Thyroid gland (tissue), 4 donors: ENCODE results near the gene MYADM. TPM values are rescaled to one million over a fixed set of nuclear protein-coding genes. Genes with fewer than 3 reads are reported as not detected.

Experiments used
- DNase-seq, 2 donors: peaks; one replicate each; pipeline ENCODE4 v3.0.0-alpha.2; 2019
- H3K27ac ChIP-seq, 3 donors: fragments of 200-600 bp; sonication (generic); 1 replicate in 2 of 3; 2 replicates in 1 of 3; pipeline ENCODE4 v1.5.1; 2016 to 2019; ENCODE audit warnings: mild to moderate bottlenecking in 1 of 3, moderate library complexity in 1 of 3
- H3K27me3 ChIP-seq: fragments of 200-600 bp; sonication (generic); one replicate; pipeline ENCODE4 v1.5.1; 2019
- H3K36me3 ChIP-seq, 2 donors: fragments of 200-600 bp; sonication (generic); one replicate each; pipeline ENCODE4 v1.5.1; 2016 to 2019
- H3K4me1 ChIP-seq, 2 donors: fragments of 200-600 bp; sonication (generic); one replicate each; pipeline ENCODE4 v1.5.1; 2017 to 2019
- H3K4me3 ChIP-seq, 3 donors: fragments of 200-600 bp; sonication (generic); replicated peaks in 1 of 3; 1 replicate in 2 of 3; 2 replicates in 1 of 3; pipeline ENCODE4 v1.5.1; 2016; ENCODE audit warnings: mild to moderate bottlenecking in 1 of 3
- H3K9me3 ChIP-seq: fragments of 200-600 bp; sonication (generic); one replicate; pipeline ENCODE4 v1.5.1; 2017
- POLR2A ChIP-seq, 2 donors: fragments of 450-650 bp; IDR thresholded peaks; one replicate each; pipeline ENCODE4 v1.6.1; 2017; ENCODE audit warnings: antibody characterized with exemption in 2 of 2, mild to moderate bottlenecking in 2 of 2, moderate library complexity in 1 of 2
- WGBS, 2 donors: methylation state at CpG; one replicate each; pipeline ENCODE4 v1.1.5; 2017; 5-methylcytosine and 5-hydroxymethylcytosine counted together
- intact Hi-C: fragments of 100-400 bp; cut with DNase I; formaldehyde crosslinking; loops from one replicate; pipeline ENCODE4 v1.15.1; 2023
- total RNA-seq, 4 donors: library from RNA; depleted of rRNA; stranded (reverse); fragments of >200 nt; gene quantifications; one replicate each; pipeline ENCODE4 v1.2.3, GENCODE V29; 2016
- TF ChIP-seq, protein P1 (sequence below), 6 experiments: fragments of 200-600 bp in 3 of 6; fragments of 450-650 bp in 3 of 6; sonication (generic) in 3 of 6; IDR thresholded peaks; one replicate each; pipeline ENCODE4 v1.5.1; 2016 to 2019; ENCODE audit warnings: antibody characterized with exemption in 6 of 6, mild to moderate bottlenecking in 2 of 6, inconsistent platforms in 1 of 6, moderate library complexity in 1 of 6

The MYADM gene
- total RNA-seq, 4 donors from 2014 or later = 16.4 to 37.8 (median 21.8) TPM

DNA sequence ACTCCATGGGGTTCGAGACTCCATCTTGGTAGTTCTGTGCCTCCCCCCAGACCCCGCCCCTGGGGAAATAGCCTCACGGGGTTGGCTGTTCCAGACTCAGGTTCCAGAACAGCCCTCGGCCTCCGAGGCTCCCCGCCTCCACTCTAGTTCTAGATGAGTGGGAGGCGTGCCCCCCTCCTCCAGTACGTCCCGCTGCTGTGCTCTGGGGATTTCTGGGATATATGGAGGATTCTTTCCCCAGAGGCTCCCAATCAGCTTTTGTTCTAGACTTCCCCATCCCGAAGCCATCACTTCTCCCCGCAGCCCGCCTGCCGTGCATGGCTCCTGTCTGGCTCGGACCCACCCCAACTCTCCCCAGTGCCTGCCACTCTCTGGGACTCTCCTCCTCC is 39.5 kb downstream of the MYADM start:
- Histone ChIP-seq H3K27me3 (peaks cover 25% of the 10 kb centered on the region), H3K4me3 (no peak overlapping the region), H3K9me3 (no peaks in the 10 kb centered on the region), H3K36me3 (no peaks in the 10 kb centered on the region), H3K4me1 (no peaks in the 10 kb centered on the region), H3K27ac (no peak overlapping the region)
- DNase-seq = no peak
- 33 to 37% methylated on average over 9 to 14 of the region's 14 CpGs for WGBS, 2 donors
- TF ChIP-seq, protein P1, sequence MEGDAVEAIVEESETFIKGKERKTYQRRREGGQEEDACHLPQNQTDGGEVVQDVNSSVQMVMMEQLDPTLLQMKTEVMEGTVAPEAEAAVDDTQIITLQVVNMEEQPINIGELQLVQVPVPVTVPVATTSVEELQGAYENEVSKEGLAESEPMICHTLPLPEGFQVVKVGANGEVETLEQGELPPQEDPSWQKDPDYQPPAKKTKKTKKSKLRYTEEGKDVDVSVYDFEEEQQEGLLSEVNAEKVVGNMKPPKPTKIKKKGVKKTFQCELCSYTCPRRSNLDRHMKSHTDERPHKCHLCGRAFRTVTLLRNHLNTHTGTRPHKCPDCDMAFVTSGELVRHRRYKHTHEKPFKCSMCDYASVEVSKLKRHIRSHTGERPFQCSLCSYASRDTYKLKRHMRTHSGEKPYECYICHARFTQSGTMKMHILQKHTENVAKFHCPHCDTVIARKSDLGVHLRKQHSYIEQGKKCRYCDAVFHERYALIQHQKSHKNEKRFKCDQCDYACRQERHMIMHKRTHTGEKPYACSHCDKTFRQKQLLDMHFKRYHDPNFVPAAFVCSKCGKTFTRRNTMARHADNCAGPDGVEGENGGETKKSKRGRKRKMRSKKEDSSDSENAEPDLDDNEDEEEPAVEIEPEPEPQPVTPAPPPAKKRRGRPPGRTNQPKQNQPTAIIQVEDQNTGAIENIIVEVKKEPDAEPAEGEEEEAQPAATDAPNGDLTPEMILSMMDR (IDR thresholded peaks at IDR 0.05) = no peak
- TF ChIP-seq POLR2A (IDR thresholded peaks at IDR 0.05) = no peak
- intact Hi-C loops = no loop called here

- Histone ChIP-seq H3K4me3 (no peak overlapping the region), H3K36me3 (no peaks in the 10 kb centered on the region), H3K9me3 (no peaks in the 10 kb centered on the region), H3K27ac (no peak overlapping the region), H3K27me3 (peaks cover 25% of the 10 kb centered on the region), H3K4me1 (no peaks in the 10 kb centered on the region)
- 16 to 18% methylated on average over 16 to 17 of the region's 17 CpGs for WGBS, 2 donors
- TF ChIP-seq, protein P1 (IDR thresholded peaks at IDR 0.05) = no peak
- TF ChIP-seq POLR2A (IDR thresholded peaks at IDR 0.05) = no peak
- intact Hi-C loops = no loop called here
- DNase-seq = no peak
Measured at GRCh38 chr19:53907690-53908089, 40.0 kb downstream of the MYADM start.

DNA sequence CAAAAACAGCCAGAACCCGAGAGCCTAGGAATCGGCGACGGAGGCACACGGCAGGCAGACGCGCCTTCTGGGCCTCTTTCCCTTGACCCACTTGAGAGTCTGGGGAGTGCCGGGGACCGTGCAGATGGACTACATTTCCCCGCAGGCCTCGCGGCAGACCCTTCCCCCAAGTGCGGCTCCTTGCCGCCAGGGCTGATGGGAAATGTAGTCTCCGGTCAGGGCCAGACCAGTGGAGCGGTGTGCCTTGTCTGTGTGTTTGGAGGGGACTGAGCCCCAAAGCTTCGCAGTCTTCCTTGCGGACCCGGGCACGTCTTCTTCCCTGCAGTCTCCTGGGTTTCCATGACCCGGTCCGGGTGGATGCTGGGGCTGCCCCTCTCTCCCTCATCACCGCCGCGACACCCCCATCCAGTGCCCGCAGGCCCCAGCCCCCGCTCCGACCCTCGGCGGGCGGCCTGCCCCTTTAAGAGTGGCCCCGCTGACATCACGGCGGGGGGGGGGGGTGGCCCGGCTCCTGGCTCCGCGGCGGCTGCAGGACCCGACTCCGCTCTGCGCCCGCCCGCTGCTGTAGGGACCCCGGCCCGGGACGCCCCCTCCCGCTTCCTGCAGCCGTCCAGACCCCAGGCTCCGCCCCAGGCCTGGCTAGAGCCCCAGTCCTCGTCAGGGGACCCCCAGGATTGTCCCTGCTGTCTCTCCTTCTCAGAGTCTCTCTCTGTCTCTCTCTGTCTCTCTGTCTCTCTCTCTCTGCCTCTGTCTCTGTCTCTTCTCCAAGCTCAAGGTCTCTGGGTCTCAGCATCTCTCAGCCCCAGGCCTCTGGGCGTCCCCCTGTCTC is 40.6 kb downstream of the MYADM start:
- no peaks in the 10 kb centered on the region for H3K9me3 ChIP-seq
- no peaks in the 10 kb centered on the region for H3K36me3 ChIP-seq
- no peak for TF ChIP-seq POLR2A (IDR thresholded peaks at IDR 0.05)
- TF ChIP-seq, protein P1 (IDR thresholded peaks at IDR 0.05) = no peak
- H3K4me1 ChIP-seq = no peaks in the 10 kb centered on the region
- no peak overlapping the region for H3K4me3 ChIP-seq
- DNase-seq = peak in 1 of 2 donors; percentile 2
- H3K27ac ChIP-seq = no peak overlapping the region
- intact Hi-C loops = no loop called here
- WGBS, 2 donors = 0 to 3% methylated on average over 6 to 38 of the region's 51 CpGs
- peaks cover 25% of the 10 kb centered on the region for H3K27me3 ChIP-seq

- no peaks in the 10 kb centered on the region for H3K36me3 ChIP-seq
- intact Hi-C loops = no loop called here
- no peak for DNase-seq
- TF ChIP-seq POLR2A (IDR thresholded peaks at IDR 0.05) = no peak
- TF ChIP-seq, protein P1 (IDR thresholded peaks at IDR 0.05) = no peak
- H3K4me3 ChIP-seq = no peak within 1 kb of the TSS
- H3K27me3 ChIP-seq = peaks cover 25% of the 10 kb centered on the region
- no peaks in the 10 kb centered on the region for H3K4me1 ChIP-seq
- H3K9me3 ChIP-seq = no peaks in the 10 kb centered on the region
- H3K27ac ChIP-seq = no peak within 1 kb of the TSS
- WGBS, 2 donors = 3 to 4% methylated on average over 8 to 17 of the region's 28 CpGs
Measured at GRCh38 chr19:53908935-53909415, 41.3 kb downstream of the MYADM start, which contains the start of gene CACNG7. CACNG7 (plus strand) TSS chr19:53909278; CDS start chr19:53912832, 3,554 bp downstream.
